GM12878 (cell line): ENCODE results near the gene PIP4K2A. TPM values are rescaled to one million over a fixed set of nuclear protein-coding genes. Genes with fewer than 3 reads are reported as not detected.

ENCODE experiments used
- ATAC-seq: fragments of 200-7000 bp; cut with Tn5 transposase; 3 replicates; pipeline ENCODE4 v1.9.1; 2020; ENCODE audit warnings: mild to moderate bottlenecking, moderate library complexity
- BruUV-seq: library from RNA; stranded (reverse); fragments of 400-500 nt; replicated peaks from 2 replicates; lab custom pipeline; 2021; lab: Mats Ljungman, UMichigan
- CTCF ChIA-PET: fragments of 300-600 bp; sonication (Branson Sonifier 250); formaldehyde crosslinking; extraction: SDS; loops from one replicate; lab custom pipeline; 2021; ENCODE audit warnings: inconsistent platforms; lab: Yijun Ruan, JAX
- POLR2A ChIA-PET: fragments of 350-600 bp; formaldehyde crosslinking; extraction: SDS; loops from one replicate; lab custom pipeline; 2021; ENCODE audit warnings: inconsistent platforms; lab: Charles Lee
- RAD21 ChIA-PET: fragments of 300-600 bp; sonication (Branson Sonifier 250); formaldehyde crosslinking; loops from one replicate; lab custom pipeline; 2023; ENCODE audit warnings: antibody characterized with exemption; ENCODE audit not compliant: unreplicated experiment; lab: Charles Lee
- SMC1A ChIA-PET: fragments of 300-600 bp; sonication (Branson Sonifier 250); formaldehyde crosslinking; loops from one replicate; lab custom pipeline; 2023; ENCODE audit not compliant: unreplicated experiment, uncharacterized antibody; lab: Charles Lee
- DNase-seq: peaks from one replicate; pipeline ENCODE4 v3.0.0-alpha.2; 2011; ENCODE audit warnings: low read depth, low spot score
- FAIRE-seq: peaks from 3 replicates; lab custom pipeline; 2011; peaks lifted over from hg19 to GRCh38; lab: Jason Lieb, UNC
- H2AFZ ChIP-seq: 2 replicates; pipeline ENCODE4 v1.6.0; 2011; ENCODE audit warnings: low read depth, low read length, control low read depth; ENCODE audit not compliant: control insufficient read depth
- H3K27ac ChIP-seq: 2 replicates; pipeline ENCODE4 v1.5.1; 2011; ENCODE audit warnings: control low read depth; ENCODE audit not compliant: control insufficient read depth, insufficient read depth
- H3K27me3 ChIP-seq, 2 experiments: replicated peaks in 1 of 2; 2 replicates each; pipeline versions ENCODE4 v1.6.0 to v1.6.1; 2011; ENCODE audit warnings: low read length in 1 of 2; ENCODE audit not compliant: control insufficient read depth in 2 of 2, insufficient read depth in 2 of 2
- H3K36me3 ChIP-seq, 2 experiments: 2 replicates each; pipeline ENCODE4 v1.5.1; 2011; ENCODE audit warnings: low read length in 1 of 2; ENCODE audit not compliant: control insufficient read depth in 2 of 2, insufficient read depth in 2 of 2
- H3K4me1 ChIP-seq: 2 replicates; pipeline ENCODE4 v1.6.1; 2011; ENCODE audit warnings: mild to moderate bottlenecking, low read length, moderate library complexity, mixed read lengths; ENCODE audit not compliant: control insufficient read depth, insufficient read depth
- H3K4me2 ChIP-seq: 2 replicates; pipeline ENCODE4 v1.6.0; 2011; ENCODE audit warnings: control low read depth; ENCODE audit not compliant: control insufficient read depth, insufficient read depth
- H3K4me3 ChIP-seq: fragments of 200-600 bp; sonication (generic); 2 replicates; pipeline ENCODE4 v1.5.1; 2016
- H3K79me2 ChIP-seq: 2 replicates; pipeline ENCODE4 v1.6.0; 2011; ENCODE audit warnings: low read length; ENCODE audit not compliant: control insufficient read depth, insufficient read depth
- H3K9ac ChIP-seq: 2 replicates; pipeline ENCODE4 v1.8.0; 2011; ENCODE audit warnings: low read length, control low read depth, mixed read lengths; ENCODE audit not compliant: control insufficient read depth, insufficient read depth
- H3K9me3 ChIP-seq: replicated peaks from 3 replicates; pipeline ENCODE4 v1.5.1; 2011; ENCODE audit warnings: mild to moderate bottlenecking, low read length; ENCODE audit not compliant: control insufficient read depth, insufficient read depth
- H4K20me1 ChIP-seq: 2 replicates; pipeline ENCODE4 v1.6.0; 2011; ENCODE audit not compliant: control insufficient read depth, insufficient read depth
- ASH2L ChIP-seq: fragments of 300-600, 200-600 bp; sonication (generic); IDR thresholded peaks from 2 replicates; pipeline ENCODE4 v1.6.1; 2017; ENCODE audit warnings: low read depth, mild to moderate bottlenecking, borderline replicate concordance
- ETV6 ChIP-seq, 2 experiments: fragments of 450-650 bp in 1 of 2; IDR thresholded peaks in 1 of 2; conservative IDR thresholded peaks in 1 of 2; 2 replicates each; pipeline ENCODE4 v1.6.1; 2014; ENCODE audit warnings: antibody characterized with exemption in 1 of 2, borderline replicate concordance in 1 of 2, low read depth in 1 of 2, mild to moderate bottlenecking in 1 of 2, moderate library complexity in 1 of 2
- HDAC2 ChIP-seq: fragments of 200-600 bp; sonication (generic); IDR thresholded peaks from 2 replicates; pipeline ENCODE4 v1.6.1; 2017
- KAT2A ChIP-seq: conservative IDR thresholded peaks from 2 replicates; pipeline ENCODE4 v1.6.1; 2011; ENCODE audit warnings: low read depth, low read length; ENCODE audit not compliant: control insufficient read depth
- KLF5 ChIP-seq: fragments of 450-650 bp; IDR thresholded peaks from 2 replicates; pipeline ENCODE4 v1.6.1; 2014; ENCODE audit warnings: mild to moderate bottlenecking; ENCODE audit not compliant: partially characterized antibody
- MXI1 ChIP-seq: fragments of 150-350 bp; IDR thresholded peaks from 2 replicates; pipeline ENCODE4 v1.6.1; 2011; ENCODE audit warnings: low read depth, mild to moderate bottlenecking, inconsistent platforms, low read length, improper control_type of control experiment
- NBN ChIP-seq: fragments of 450-650 bp; IDR thresholded peaks from 2 replicates; pipeline ENCODE4 v1.6.1; 2016
- PML ChIP-seq: IDR thresholded peaks from 2 replicates; pipeline ENCODE4 v1.6.1; 2012; ENCODE audit warnings: low read length, inconsistent platforms
- TCF3 ChIP-seq: IDR thresholded peaks from 2 replicates; pipeline ENCODE4 v1.6.1; 2012; ENCODE audit warnings: low read depth, mild to moderate bottlenecking, low read length, borderline replicate concordance; ENCODE audit not compliant: insufficient read depth
- ZNF622 ChIP-seq: fragments of 450-650 bp; IDR thresholded peaks from 2 replicates; pipeline ENCODE4 v1.6.1; 2017; ENCODE audit warnings: mild to moderate bottlenecking, inconsistent platforms
- ZZZ3 ChIP-seq: IDR thresholded peaks from 2 replicates; pipeline ENCODE4 v1.6.1; 2011; ENCODE audit warnings: low read depth; ENCODE audit not compliant: control insufficient read depth, insufficient read length
- WGBS: methylation state at CpG from one replicate; pipeline ENCODE4 v1.1.6; 2016; ENCODE audit warnings: low lambda C conversion rate; ENCODE audit not compliant: insufficient replicate concordance, insufficient coverage; ENCODE audit errors: missing lambda C conversion rate; 5-methylcytosine and 5-hydroxymethylcytosine counted together
- in situ Hi-C: fragments of 300-500 bp; cut with MboI; formaldehyde crosslinking; loops from 9 replicates; pipeline ENCODE4 v1.14.3; 2018; ENCODE audit warnings: mixed read lengths
- intact Hi-C: fragments of 100-400 bp; cut with micrococcal nuclease; formaldehyde crosslinking; loops from one replicate; pipeline ENCODE4 v1.14.2; 2022; ENCODE audit not compliant: unreplicated experiment
- polyA plus RNA-seq, 11 experiments: library from polyadenylated mRNA; depleted of rRNA in 4 of 11; unstranded in 6 of 11; stranded (reverse) in 5 of 11; fragments of >200 nt; fragmentation: Nextera tagmentation in 4 of 11; fragmentation: Illumina TruSeq in 1 of 11; extraction: Ambion mirVana in 4 of 11; extraction: Trizol in 1 of 11; gene quantifications; 1 replicate in 1 of 11; 2 replicates in 10 of 11; pipeline versions ENCODE4 v1.2.1 to v1.2.3, GENCODE V29; 2011 to 2016; ENCODE audit warnings: inconsistent platforms in 2 of 11, missing spikeins in 2 of 11, low read depth in 1 of 11
- total RNA-seq, 4 experiments: library from RNA; depleted of rRNA in 3 of 4; stranded (reverse); fragments of >200 nt in 3 of 4; fragmentation: Illumina TruSeq in 1 of 4; extraction: Trizol in 1 of 4; gene quantifications; 2 replicates each; pipeline versions ENCODE4 v1.2.1 to v1.2.3, GENCODE V29; 2013 to 2021
- TF ChIP-seq, protein P1 (sequence below), 3 experiments: IDR thresholded peaks in 2 of 3; conservative IDR thresholded peaks in 1 of 3; 2 replicates each; pipeline ENCODE4 v1.5.1; 2011; ENCODE audit warnings: low read depth in 3 of 3, low read length in 3 of 3, mild to moderate bottlenecking in 3 of 3, control low read depth in 2 of 3, moderate library complexity in 2 of 3, inconsistent platforms in 1 of 3, mixed read lengths in 1 of 3; ENCODE audit not compliant: control insufficient read depth in 2 of 3, insufficient read depth in 1 of 3; ENCODE audit errors: extremely low read depth in 1 of 3

Gene PIP4K2A
- total and polyA plus RNA-seq, 10 of the 15 experiments (the other 5 are each of a cell fraction or from before 2014, with no cell fraction given) = 54.3 to 139 (median 84.4) TPM

DNA sequence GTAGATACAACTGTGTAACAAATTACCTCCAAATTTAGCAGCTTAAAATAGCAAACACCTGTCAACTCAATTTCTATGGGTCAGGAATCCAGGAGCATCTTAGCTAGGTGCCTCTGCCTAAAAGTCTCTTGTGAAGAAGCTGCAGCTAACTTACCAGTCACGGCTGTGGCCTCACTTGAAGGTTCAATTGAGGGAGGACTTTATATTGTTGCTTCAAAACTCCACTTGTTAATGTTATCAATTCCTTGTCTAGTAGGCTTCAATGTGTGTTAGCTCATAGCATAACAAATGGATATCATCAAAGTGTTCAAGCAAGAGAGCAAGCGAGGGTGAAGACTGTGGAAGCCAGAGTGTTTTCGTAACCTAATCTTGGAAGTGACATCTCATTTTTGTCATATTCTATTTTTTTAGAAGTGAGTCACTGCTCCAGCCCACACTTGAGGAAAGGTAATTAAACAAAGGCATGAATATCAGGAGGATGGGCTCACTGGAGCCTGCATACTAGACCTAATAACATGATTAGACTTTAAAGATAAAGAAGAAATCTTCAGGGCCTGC lies 196.1 kb downstream of the PIP4K2A start:
- DNase-seq = no peak
- in situ Hi-C loops = no loop called here

More for the DNA sequence above, 196.1 kb downstream of the PIP4K2A start:
- H3K79me2 ChIP-seq = no peaks in the 10 kb centered on the region
- H4K20me1 ChIP-seq = no peaks in the 10 kb centered on the region
- H3K27me3 ChIP-seq = no peaks in the 10 kb centered on the region
- CTCF ChIA-PET = interaction anchor here (1.4 kb wide), 1 partner anchor 16 kb away, joined by 4 read pairs; no protein-coding TSS in a partner anchor
- POLR2A ChIA-PET = interaction anchor here (1.2 kb wide), 1 partner anchor 13 kb away, joined by 3 read pairs; no protein-coding TSS in a partner anchor
- no peaks in the 10 kb centered on the region for H3K4me1 ChIP-seq
- no peak overlapping the region for H3K9ac ChIP-seq
- H3K36me3 ChIP-seq = no peaks in the 10 kb centered on the region
- intact Hi-C loops = no loop called here
- 78% methylated on average over 3 of the region's 3 CpGs for WGBS
- RAD21 ChIA-PET = interaction anchor here (1.1 kb wide), 1 partner anchor 339 kb away, joined by 3 read pairs; no protein-coding TSS in a partner anchor
- FAIRE-seq (no peak), ATAC-seq (no peak)
- no peaks in the 10 kb centered on the region; the same call in 2 of the 3 replicates for H3K9me3 ChIP-seq
- H3K4me2 ChIP-seq = no peak overlapping the region
- SMC1A ChIA-PET = interaction anchor here (1.0 kb wide), 1 partner anchor 472 kb away, joined by 3 read pairs; no protein-coding TSS in a partner anchor
- no TSS peak for BruUV-seq
- no peak overlapping the region for H3K4me3 ChIP-seq
- no peak for TF ChIP-seq ZZZ3
- TF ChIP-seq, protein P1, sequence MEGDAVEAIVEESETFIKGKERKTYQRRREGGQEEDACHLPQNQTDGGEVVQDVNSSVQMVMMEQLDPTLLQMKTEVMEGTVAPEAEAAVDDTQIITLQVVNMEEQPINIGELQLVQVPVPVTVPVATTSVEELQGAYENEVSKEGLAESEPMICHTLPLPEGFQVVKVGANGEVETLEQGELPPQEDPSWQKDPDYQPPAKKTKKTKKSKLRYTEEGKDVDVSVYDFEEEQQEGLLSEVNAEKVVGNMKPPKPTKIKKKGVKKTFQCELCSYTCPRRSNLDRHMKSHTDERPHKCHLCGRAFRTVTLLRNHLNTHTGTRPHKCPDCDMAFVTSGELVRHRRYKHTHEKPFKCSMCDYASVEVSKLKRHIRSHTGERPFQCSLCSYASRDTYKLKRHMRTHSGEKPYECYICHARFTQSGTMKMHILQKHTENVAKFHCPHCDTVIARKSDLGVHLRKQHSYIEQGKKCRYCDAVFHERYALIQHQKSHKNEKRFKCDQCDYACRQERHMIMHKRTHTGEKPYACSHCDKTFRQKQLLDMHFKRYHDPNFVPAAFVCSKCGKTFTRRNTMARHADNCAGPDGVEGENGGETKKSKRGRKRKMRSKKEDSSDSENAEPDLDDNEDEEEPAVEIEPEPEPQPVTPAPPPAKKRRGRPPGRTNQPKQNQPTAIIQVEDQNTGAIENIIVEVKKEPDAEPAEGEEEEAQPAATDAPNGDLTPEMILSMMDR (IDR thresholded peaks at IDR 0.05 in 2 of 3, conservative IDR thresholded peaks at IDR 0.05 in 1 of 3; ENCODE audit: control insufficient read depth in 2 of 3, extremely low read depth in 1 of 3, insufficient read depth in 1 of 3, low read depth in 3 of 3, low read length in 3 of 3) = no peak
- TF ChIP-seq ETV6 (conservative IDR thresholded peaks at IDR 0.05 in 1 of 2, IDR thresholded peaks at IDR 0.05 in 1 of 2; ENCODE audit: borderline replicate concordance in 1 of 2, low read depth in 1 of 2) = no peak
- no peak for TF ChIP-seq TCF3
- no peak for TF ChIP-seq KAT2A
- TF ChIP-seq HDAC2 = no peak
- no peak for TF ChIP-seq ASH2L
- no peak for TF ChIP-seq KLF5
- no peak for TF ChIP-seq MXI1
- TF ChIP-seq NBN = no peak
- TF ChIP-seq ZNF622 = no peak
- no peak for TF ChIP-seq PML
- no peak overlapping the region for H3K27ac ChIP-seq
- no peak overlapping the region for H2AFZ ChIP-seq
